T follicular helper cell (primary cell): ENCODE measurements around the gene GPR39.

Experiments
- DNase-seq: peaks from one replicate; pipeline ENCODE4 v3.0.0-alpha.2; 2020; ENCODE audit warnings: low read depth

Gene GPR39

GRCh38 chr2:132642415-132642814 is 225.8 kb downstream of the GPR39 start:
- DNase-seq, result no peak

GRCh38 chr2:132645176-132645575 is 228.6 kb downstream of the GPR39 start:
- DNase-seq, result no peak

- DNase-seq, result no peak
These were observed 229.3 kb downstream of the GPR39 start for GRCh38 chr2:132645722-132646539.

- no peak for DNase-seq
These were observed 230.0 kb downstream of the GPR39 start for GRCh38 chr2:132646540-132647108.

GRCh38 chr2:132651115-132652045 is 234.8 kb downstream of the GPR39 start:
- DNase-seq, result no peak

GRCh38 chr2:132652474-132652873 is 235.9 kb downstream of the GPR39 start:
- no peak for DNase-seq

GRCh38 chr2:132654335-132654734 is 237.7 kb downstream of the GPR39 start:
- no peak for DNase-seq

GRCh38 chr2:132654968-132655367 is 238.4 kb downstream of the GPR39 start:
- no peak for DNase-seq

- no peak for DNase-seq
These were observed 239.8 kb downstream of the GPR39 start for GRCh38 chr2:132656266-132656975.

- no peak for DNase-seq
These were observed 242.7 kb downstream of the GPR39 start for GRCh38 chr2:132659331-132659730.

DNA sequence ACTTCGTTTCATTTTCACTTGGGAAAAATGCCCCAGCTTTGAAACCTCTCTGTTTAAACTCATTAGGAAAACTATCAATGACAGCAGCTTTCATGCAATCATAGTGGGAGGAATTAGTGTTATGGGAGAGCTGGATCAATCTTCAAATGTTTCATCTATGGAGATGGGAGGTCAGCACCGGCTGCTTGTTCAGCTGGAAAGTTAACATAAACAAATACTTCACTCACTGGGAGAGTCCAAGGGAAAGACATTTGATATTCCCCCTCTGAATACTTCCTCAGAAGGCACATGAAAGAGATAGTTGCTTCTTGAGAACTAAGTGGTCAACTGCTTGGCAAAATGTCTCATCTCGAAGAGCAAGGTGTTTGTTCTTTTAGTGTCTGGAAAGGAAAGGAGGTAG is 246.1 kb downstream of the GPR39 start:
- no peak for DNase-seq

- no peak for DNase-seq
These were observed 247.5 kb downstream of the GPR39 start for GRCh38 chr2:132664096-132664495.

DNA sequence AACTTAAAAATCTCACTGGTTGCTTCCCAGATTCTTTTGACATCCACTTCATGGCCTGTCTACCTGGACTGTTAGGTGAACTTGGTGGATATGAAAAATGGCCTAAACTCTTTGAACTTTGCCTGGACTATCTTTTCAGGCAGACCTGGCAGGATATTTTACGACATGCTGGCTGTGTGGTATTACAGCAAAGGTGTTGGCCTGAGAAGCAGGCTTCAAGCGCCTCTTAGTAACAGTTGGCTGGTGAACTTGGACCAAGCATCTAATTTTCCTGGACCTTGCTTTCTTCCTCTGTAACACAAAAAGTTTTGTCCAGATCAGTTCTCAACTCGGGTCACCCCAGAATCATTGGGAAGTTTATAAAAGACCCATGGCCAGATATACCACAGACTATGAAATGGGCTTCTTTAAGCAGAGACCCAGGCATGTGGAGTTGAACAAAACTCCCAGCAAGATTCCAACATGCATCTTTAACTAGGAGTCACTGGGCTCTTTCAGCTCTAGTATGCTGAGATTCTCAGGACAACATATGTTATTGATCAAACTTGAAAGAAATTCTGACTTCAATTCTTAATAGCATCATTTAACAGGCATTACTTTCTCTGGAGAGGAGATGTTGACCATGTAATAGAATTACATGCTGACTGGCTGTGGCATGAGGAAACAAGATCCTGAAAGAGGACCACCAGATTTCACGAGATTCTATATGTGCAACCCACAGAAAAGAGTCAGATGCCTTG is 249.0 kb downstream of the GPR39 start:
- DNase-seq, result no peak

DNA sequence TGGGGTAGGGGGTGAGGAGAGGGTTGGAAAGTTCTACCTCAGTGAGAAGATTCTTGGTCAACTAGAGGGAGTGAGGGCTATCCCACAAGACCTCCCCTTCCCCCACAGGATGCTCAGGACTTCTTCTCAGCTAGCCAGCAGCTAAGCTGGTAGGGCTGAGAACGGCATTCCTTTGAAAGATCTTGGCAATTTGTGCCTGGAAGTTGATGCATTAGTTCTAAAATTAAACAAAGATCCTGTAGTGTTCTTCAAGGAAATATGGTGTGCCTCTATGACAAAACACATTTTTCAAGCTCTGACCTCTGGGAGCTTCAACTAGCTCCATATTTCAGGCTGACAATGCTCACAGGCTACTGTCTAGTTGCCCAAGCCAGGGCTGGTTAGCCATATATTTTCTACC is 251.1 kb downstream of the GPR39 start:
- DNase-seq, result no peak

DNA sequence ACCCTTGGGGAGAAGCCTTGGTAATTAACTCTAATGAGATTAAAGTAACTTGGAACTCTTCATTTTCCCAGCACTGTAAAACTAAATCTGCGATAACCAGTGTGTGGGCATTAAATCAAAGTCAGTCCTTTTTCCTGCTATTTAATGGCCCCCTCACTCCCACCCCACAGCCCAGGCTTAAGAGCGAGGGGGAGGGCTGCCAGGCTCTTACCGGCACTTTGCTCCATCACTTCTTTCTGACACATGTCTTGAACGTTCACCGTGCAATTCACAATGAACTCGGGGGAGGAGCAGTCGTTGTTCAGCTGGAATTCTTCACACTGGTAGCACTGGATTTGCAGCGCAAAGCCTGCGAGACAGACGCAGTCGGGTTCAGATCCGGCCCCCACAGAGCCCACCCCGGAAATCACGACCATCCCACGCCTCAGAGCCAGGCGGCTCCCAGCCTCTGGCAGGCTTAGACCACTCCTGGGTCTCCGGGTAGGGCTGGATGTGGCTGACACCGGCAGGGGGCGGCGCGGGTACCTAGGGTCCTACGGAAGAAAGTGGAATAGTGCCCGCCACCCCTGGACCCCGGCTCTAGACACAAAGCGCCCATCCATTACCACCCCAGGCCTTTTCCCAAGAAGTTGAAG is 251.7 kb downstream of the GPR39 start:
- DNase-seq, result no peak

- no peak for DNase-seq
These were observed 252.6 kb downstream of the GPR39 start for GRCh38 chr2:132668987-132669907.

- DNase-seq, result no peak
These were observed 253.4 kb downstream of the GPR39 start, which contains the start of gene LYPD1 for GRCh38 chr2:132669908-132670495. Gene LYPD1, minus strand, starts transcription at chr2:132670205. Its CDS starts 273 bp downstream, at chr2:132669932.

DNA sequence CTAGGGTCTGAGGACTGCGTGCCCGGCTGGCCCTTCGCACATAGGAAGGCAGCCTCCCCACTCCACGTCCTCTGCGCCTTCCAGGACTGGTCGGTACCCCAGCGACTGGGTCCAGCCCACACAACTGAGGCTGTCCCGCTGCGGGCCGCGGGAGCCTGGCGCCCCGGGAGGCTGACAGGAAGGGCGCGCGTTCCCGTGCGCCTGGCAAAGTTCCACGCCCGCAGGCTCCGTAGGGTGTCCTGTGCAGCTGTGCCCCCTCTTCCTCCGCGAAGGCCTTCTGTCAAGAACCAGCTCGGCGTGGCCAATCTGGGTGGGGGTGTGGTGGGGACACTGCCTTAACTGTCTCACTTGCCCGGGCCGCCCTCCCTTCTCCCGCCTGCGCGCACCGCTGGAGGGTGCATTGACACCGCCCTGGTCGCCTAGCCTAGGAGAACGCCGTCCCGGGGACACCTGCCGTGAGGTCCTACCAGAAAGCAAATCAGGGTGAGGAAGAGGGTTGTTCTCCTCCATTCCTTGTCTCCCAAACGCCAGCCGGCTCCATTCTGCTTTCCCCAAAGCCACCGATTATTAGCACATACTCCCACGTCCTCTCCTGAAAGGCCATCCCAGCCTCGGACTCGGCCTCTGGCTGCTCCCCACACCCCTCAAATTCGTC is 254.0 kb downstream of the GPR39 start:
- no peak for DNase-seq
